HG03575 (cell line): ENCODE results near the gene MPL.
"Not testable (repeated sequence)": the region's sequence is repeated elsewhere in the genome, so short reads cannot be mapped to it uniquely, and the experiment has no call there.

Experiments used
- ATAC-seq: cut with Tn5 transposase; IDR thresholded peaks from one replicate; pipeline ENCODE4 v1.9.1; 2021; ENCODE audit not compliant: unreplicated experiment, insufficient number of reproducible peaks, low FRiP score; ENCODE audit errors: extremely low read depth

Gene MPL

DNA sequence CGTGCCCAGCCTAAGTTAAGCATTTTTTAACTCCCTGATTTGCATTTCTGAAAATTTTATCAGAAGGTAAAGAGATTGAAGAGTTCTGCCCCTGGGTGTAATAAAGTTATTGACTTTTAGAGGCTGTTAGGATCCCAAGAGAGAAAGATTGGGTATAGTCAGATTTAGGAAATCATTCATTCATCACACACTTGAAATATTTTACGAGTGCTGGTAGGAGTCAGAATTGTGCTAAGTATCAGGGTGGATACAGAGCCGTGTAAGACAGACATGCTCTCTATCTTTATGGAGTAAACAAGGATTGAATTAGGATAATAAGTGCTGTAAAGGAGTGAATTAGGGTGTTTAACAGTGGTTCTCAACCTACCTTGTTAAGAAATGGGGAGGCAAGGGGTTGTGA is 55.1 kb downstream of the MPL start:
- ATAC-seq = no peak

DNA sequence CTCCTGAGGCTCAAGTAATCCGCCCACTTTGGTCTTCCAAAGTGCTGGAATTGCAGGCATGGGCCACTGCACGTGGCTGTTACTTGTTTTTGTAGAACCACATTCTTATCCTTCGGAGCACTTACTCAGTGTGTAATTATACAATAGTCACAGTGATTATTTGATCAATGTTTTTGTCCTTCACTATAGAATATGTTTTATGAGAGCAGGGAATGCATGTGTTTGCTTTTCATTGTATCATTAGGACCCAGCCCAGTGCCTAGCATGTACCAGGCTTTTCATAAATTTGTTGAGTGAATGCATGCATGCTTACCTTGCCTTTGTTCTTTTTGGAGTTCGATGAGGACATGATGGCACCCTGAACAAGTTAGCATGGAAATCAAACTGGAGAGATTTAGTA is 57.9 kb downstream of the MPL start:
- ATAC-seq = no peak

DNA sequence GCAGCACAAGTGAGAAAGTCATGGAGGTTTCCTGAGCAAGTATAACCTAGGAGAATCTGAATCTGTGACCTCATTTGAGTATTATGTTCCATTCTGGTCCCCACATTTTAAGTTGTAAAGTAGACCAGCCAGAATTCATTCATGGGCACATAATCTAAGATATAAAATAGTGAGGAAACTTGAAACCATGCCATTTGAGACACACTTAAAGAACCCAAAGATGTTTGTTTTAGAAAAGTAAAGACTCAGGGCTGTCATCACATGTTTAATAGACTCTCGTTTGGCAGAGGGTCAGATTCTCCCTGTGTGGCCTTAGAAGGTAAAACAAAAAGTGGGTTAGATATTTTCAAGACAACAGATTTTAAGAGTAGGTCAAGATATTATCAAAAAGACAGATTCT is 58.4 kb downstream of the MPL start:
- no peak for ATAC-seq

DNA sequence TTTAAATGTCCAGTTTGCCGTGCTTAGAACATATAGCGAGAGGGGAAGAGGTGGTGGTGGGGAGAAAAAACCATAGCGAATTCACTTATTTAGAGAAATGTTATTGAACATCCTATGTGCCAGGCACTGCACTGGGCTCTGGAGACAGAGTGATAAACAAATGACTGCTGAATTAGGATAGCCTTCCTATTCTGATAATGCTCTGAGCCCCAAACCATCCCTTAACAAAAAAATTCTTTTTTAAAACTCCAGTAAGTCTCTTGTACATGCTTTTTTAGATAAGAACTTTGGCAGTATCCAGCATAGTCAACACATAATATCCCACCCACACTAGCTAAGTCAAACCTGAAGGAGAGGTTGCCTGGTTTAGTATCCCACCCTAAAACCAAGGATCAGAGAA is 60.6 kb downstream of the MPL start:
- ATAC-seq = no peak

DNA sequence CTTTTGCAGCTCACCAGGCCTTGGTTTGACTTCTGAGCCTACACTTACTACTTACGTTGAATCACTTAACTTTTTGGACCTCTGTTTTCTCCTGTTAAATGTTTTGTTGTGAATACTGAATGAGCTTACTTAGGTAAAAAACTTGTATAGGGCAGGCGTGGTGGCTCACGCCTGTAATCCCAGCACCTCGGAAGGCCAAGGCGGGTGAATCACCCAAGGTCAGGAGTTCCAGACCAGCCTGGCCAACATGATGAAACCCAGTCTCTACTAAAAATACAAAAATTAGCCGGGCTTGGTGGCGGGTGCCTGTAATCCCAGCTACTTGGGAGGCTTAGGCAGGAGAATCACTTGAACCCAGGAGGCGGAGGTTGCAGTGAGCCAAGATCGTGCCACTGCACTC is 62.8 kb downstream of the MPL start:
- ATAC-seq = not testable (repeated sequence)

DNA sequence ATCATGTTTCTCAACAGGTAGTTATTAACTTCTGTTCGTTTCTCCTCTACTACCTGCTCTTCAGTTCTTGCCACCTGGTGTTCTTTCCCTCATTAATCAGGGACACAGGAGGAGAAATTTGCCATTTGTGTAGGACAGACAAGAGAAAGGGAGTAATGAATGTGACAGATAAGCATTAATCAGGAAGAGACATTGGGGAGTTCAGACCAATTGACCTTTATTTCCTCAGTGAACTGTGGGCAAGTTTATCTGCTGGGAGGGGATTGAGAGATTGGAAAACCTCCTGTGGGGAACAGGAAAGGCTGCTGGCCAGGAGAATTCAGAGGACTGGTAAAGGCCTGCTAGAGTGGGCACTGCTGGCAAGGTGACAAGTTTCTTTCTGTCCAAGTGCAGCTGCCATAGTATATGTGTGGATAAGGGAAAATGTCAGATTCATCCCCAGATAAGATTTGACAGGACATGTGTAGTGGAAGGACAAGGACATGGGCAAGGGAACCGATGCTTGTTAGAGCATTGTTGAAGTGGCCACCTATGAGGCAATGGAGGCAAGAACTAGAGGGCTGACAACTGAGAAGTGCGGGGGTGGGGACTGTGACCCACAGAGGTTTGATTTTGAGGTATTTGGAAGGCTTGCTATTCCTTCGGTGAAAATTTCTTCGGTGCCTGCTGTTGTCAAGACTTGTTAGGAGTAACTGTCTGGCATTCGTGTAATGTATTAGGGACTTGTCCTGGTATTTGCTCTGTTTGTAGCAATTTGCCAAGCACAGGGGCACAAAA is 64.7 kb downstream of the MPL start:
- ATAC-seq = no peak
